Fibroblast of the aortic adventitia (primary cell): ENCODE measurements around the gene EML2. TPM values are rescaled to one million over a fixed set of nuclear protein-coding genes. Genes with fewer than 3 reads are reported as not detected.

Experiments used
- DNase-seq: peaks from one replicate; pipeline ENCODE4 v3.0.0-alpha.2; 2010; ENCODE audit warnings: low read depth
- H3K4me3 ChIP-seq: 2 replicates; pipeline ENCODE4 v1.5.1; 2011; ENCODE audit warnings: low read depth, mild to moderate bottlenecking, control low read depth, low read length, moderate library complexity
- CTCF ChIP-seq: IDR thresholded peaks from 2 replicates; pipeline ENCODE4 v1.5.1; 2011; ENCODE audit warnings: mild to moderate bottlenecking, low read length, control low read depth, inconsistent platforms; ENCODE audit not compliant: insufficient read depth
- total RNA-seq: library from RNA; depleted of rRNA; stranded (reverse); fragments of >200 nt; gene quantifications from 2 replicates; pipeline ENCODE4 v1.2.3, GENCODE V29; 2012; ENCODE audit warnings: low replicate concordance

The EML2 gene
- total RNA-seq, 1 donor: 9.9 TPM

DNA sequence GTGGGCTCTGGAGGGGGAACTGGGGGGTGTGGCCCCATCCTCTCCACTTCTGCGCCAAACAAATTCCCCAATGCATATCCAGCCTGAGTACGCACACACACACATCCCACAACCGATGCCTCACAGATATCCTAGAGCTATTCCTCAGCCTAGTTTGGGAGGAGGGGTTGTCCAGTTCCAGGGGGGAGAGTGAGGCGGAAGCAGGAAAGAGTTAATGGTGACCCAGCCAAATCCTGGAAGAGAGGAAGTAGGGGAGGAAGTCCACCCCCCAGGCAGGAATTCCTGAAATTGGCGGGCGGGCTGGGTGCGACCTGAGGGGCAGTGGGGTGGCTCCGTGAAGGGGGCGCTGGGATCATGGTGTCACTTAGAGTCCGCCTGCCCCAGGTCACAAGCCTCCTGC lies 38.1 kb downstream of the EML2 start:
- DNase-seq: no peak
- H3K4me3 ChIP-seq: peak overlapping the region; percentile 78
- no peak for TF ChIP-seq CTCF

GRCh38 chr19:45600340-45600885 lies 38.8 kb downstream of the EML2 start:
- no peak for TF ChIP-seq CTCF
- no peak for DNase-seq
- H3K4me3 ChIP-seq: peak overlapping the region; percentile 78

DNA sequence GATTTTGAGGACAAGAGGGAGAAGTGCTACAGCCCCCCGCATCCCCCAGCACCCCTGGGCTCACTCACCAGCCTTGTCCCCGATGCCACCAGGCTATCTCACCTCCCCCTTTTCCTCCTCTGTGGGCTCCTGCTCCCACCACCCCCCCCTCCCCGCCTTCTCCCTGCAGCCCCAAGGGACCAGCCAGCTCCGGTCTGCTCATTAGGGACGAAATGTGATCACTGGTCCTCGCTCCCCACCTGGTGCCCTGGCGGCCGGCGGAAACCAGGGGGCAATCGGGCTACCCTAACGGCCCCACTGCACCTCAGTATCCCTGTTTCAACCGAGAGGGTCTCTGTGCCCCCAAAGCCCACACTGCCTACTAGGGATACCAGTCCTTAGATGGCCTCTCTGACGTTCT lies 39.9 kb downstream of the EML2 start:
- TF ChIP-seq CTCF: no peak
- H3K4me3 ChIP-seq: peak overlapping the region; percentile 44
- no peak for DNase-seq

DNA sequence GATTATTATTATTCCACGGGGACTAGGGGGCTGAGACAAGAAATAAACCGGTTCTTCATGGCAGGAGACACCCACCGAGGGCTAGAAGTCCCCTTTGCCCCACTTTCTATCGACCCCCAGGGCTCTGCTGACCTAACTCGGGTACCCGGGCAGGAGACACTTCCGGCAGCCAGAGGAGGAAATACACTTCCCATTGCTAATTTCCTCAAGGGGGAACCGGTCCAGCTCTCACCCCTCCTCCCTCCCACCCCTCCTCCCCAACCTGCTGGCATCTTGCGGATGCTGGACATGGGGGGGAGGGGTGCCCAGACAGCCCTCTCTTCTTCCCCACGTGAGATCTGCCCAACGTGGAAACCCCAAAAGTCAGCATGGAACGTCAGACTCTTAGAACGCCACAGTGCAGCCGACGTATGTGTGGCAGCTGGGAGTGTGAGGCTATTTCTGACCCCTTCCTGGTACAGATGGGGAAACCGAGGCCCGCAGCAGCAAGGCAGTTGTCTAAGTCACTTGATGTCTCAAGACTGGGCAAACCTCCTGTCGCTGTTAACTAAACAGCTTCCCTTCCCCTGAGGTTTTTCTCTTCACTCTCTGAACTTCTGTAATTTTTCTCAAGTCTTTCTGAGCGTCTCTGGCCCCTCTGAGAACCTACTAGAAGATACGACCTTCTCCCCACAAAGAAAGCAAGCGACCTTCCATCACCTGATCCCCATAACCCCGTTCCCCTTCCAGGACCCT lies 40.8 kb downstream of the EML2 start:
- peak; percentile 48 for DNase-seq
- H3K4me3 ChIP-seq: peak overlapping the region; percentile 35
- TF ChIP-seq CTCF: no peak

DNA sequence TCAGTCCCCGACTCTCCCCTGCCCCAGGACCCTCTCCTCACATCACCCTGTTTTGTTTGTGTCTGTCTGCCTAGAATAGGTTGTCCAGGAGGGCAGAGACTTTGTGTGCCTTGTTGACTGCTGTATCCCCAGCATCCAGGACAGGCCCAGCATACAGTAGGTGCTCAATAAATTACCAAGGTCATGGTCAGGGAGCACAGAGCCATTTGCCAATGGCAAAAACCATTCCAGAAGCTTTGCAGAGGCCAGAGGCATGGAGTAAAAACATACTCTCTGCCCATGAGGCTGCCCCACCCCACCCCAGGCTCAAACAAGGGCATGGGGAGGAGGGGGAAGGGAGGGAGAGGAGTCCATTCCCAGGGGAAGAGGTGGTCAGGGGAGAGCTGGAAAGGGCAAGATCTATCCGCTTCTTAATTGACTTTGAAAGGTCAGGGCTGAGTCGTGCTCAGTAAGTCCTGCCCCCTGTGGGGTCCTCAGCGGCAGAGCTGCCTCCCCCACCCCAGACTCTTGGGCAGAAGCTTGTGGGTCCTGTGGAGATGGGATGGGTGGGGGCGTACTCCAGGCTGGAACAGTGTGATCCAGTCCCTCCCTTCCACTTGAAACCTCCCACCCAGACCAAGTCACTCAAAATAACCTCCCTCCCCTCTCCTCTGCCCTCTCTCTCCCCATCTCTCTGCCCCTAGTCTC lies 41.6 kb downstream of the EML2 start:
- no peak for TF ChIP-seq CTCF
- DNase-seq: no peak
- H3K4me3 ChIP-seq: no peak overlapping the region

GRCh38 chr19:45595814-45596213 lies 43.4 kb downstream of the EML2 start:
- DNase-seq: peak; percentile 58
- no peak for TF ChIP-seq CTCF
- H3K4me3 ChIP-seq: no peak overlapping the region
